ENCODE results near the gene LCN2. TPM values are rescaled to one million over a fixed set of nuclear protein-coding genes. Genes with fewer than 3 reads are reported as not detected.

Gene LCN2
- total RNA-seq, 1 donor from 2014 or later = not detected

GRCh38 chr9:128136816-128137793 lies 12.1 kb upstream of the LCN2 start:
- H3K36me3 Mint-ChIP-seq = no peaks in the 10 kb centered on the region
- no peak for DNase-seq (ENCODE audit: low spot score)
- H3K9ac ChIP-seq = no peak overlapping the region
- peak overlapping the region; percentile 13 for H3K4me3 Mint-ChIP-seq
- H3K27me3 Mint-ChIP-seq (ENCODE audit: insufficient read depth, low read depth) = peaks cover 20% of the 10 kb centered on the region
- no peaks in the 10 kb centered on the region for H3K9me3 ChIP-seq (ENCODE audit: low read depth)
- H3K4me1 ChIP-seq = peaks cover 3% of the 10 kb centered on the region
- H2AFZ ChIP-seq (replicated peaks) = no peak overlapping the region
- H3F3A ChIP-seq (ENCODE audit: low read depth) = no peaks in the 10 kb centered on the region
- TF ChIP-seq CTCF (IDR thresholded peaks at IDR 0.05) = no peak
- TF ChIP-seq EZH2 (IDR thresholded peaks at IDR 0.05) = no peak
- TF ChIP-seq EZH2phosphoT487 (IDR thresholded peaks at IDR 0.05) = no peak
- H3K27me3 ChIP-seq = peaks cover 16% of the 10 kb centered on the region
- peak overlapping the region; percentile 70 for H3K27ac Mint-ChIP-seq
- no peaks in the 10 kb centered on the region for H3K79me2 ChIP-seq (ENCODE audit: low read depth)
- H3K4me3 ChIP-seq = no peak overlapping the region
- no peaks in the 10 kb centered on the region for H4K20me1 ChIP-seq (ENCODE audit: low read depth)
- no peak overlapping the region for H3K27ac ChIP-seq
- H3K36me3 ChIP-seq = no peaks in the 10 kb centered on the region
- no peaks in the 10 kb centered on the region for H3K9me3 Mint-ChIP-seq
- peaks cover 41% of the 10 kb centered on the region for H3K4me1 Mint-ChIP-seq
- no peak overlapping the region for H3K4me2 ChIP-seq

GRCh38 chr9:128138001-128138400 lies 11.3 kb upstream of the LCN2 start:
- no peak overlapping the region for H3K4me3 Mint-ChIP-seq
- H3K4me1 Mint-ChIP-seq = peaks cover 33% of the 10 kb centered on the region
- Histone ChIP-seq H3K4me2 (no peak overlapping the region), H3K4me1 (peaks cover 3% of the 10 kb centered on the region), H2AFZ (replicated peaks) (no peak overlapping the region), H3K27ac (no peak overlapping the region), H3K79me2 (ENCODE audit: low read depth) (no peaks in the 10 kb centered on the region), H4K20me1 (ENCODE audit: low read depth) (no peaks in the 10 kb centered on the region), H3K36me3 (no peaks in the 10 kb centered on the region), H3K27me3 (peaks cover 14% of the 10 kb centered on the region), H3F3A (ENCODE audit: low read depth) (no peaks in the 10 kb centered on the region), H3K9me3 (ENCODE audit: low read depth) (no peaks in the 10 kb centered on the region), H3K9ac (no peak overlapping the region), H3K4me3 (no peak overlapping the region)
- no peak for TF ChIP-seq EZH2phosphoT487 (IDR thresholded peaks at IDR 0.05)
- TF ChIP-seq CTCF (IDR thresholded peaks at IDR 0.05) = no peak
- TF ChIP-seq EZH2 (IDR thresholded peaks at IDR 0.05) = no peak
- H3K36me3 Mint-ChIP-seq = no peaks in the 10 kb centered on the region
- no peaks in the 10 kb centered on the region for H3K9me3 Mint-ChIP-seq
- no peak overlapping the region for H3K27ac Mint-ChIP-seq
- DNase-seq (ENCODE audit: low spot score) = no peak
- peaks cover 20% of the 10 kb centered on the region for H3K27me3 Mint-ChIP-seq (ENCODE audit: insufficient read depth, low read depth)

GRCh38 chr9:128139621-128140020 lies 9.6 kb upstream of the LCN2 start:
- TF ChIP-seq EZH2phosphoT487 (IDR thresholded peaks at IDR 0.05) = no peak
- no peak for TF ChIP-seq CTCF (IDR thresholded peaks at IDR 0.05)
- no peak for TF ChIP-seq EZH2 (IDR thresholded peaks at IDR 0.05)
- H3F3A ChIP-seq (ENCODE audit: low read depth) = no peaks in the 10 kb centered on the region
- Mint-ChIP-seq H3K36me3 (no peaks in the 10 kb centered on the region), H3K9me3 (no peaks in the 10 kb centered on the region), H3K4me1 (peaks cover 30% of the 10 kb centered on the region), H3K4me3 (no peak overlapping the region), H3K27me3 (ENCODE audit: insufficient read depth, low read depth) (peaks cover 18% of the 10 kb centered on the region), H3K27ac (peak overlapping the region; percentile 39)
- no peak overlapping the region for H3K9ac ChIP-seq
- H2AFZ ChIP-seq (replicated peaks) = no peak overlapping the region
- H3K4me1 ChIP-seq = peaks cover 3% of the 10 kb centered on the region
- H3K4me2 ChIP-seq = no peak overlapping the region
- no peaks in the 10 kb centered on the region for H3K36me3 ChIP-seq
- no peak overlapping the region for H3K4me3 ChIP-seq
- H3K79me2 ChIP-seq (ENCODE audit: low read depth) = no peaks in the 10 kb centered on the region
- H3K27me3 ChIP-seq = no peaks in the 10 kb centered on the region
- no peak for DNase-seq (ENCODE audit: low spot score)
- no peak overlapping the region for H3K27ac ChIP-seq
- no peaks in the 10 kb centered on the region for H3K9me3 ChIP-seq (ENCODE audit: low read depth)
- no peaks in the 10 kb centered on the region for H4K20me1 ChIP-seq (ENCODE audit: low read depth)

Measured in neural progenitor cell (in vitro differentiated cells).